ENCODE measurements around the gene NDUFA5. TPM values are rescaled to one million over a fixed set of nuclear protein-coding genes. Genes with fewer than 3 reads are reported as not detected.

The NDUFA5 gene
- total and polyA plus RNA-seq, 12 donors = 39.4 to 289 (median 138) TPM

GRCh38 chr7:123571684-123572083, 14.1 kb upstream of the NDUFA5 start:
- no peaks in the 10 kb centered on the region for H3K4me1 ChIP-seq (replicated peaks in 1 of 2)
- DNase-seq = peak in 4 of 7 donors; percentile 13 to 43 (median 26)
- no peaks in the 10 kb centered on the region for H3K9me3 ChIP-seq (replicated peaks in 1 of 3)
- H3K4me3 ChIP-seq = no peak overlapping the region
- intact Hi-C loops (cut with DNase I) = no loop called here
- TF ChIP-seq POLR2A (IDR thresholded peaks at IDR 0.05) = no peak
- no peaks in the 10 kb centered on the region for H3K27me3 ChIP-seq
- H3K27ac ChIP-seq = no peak overlapping the region
- WGBS, 4 donors = 35 to 56% (median 46%) methylated on average over 1 of the region's 1 CpG
- H3K36me3 ChIP-seq (replicated peaks in 1 of 2) = no peaks in the 10 kb centered on the region

GRCh38 chr7:123571187-123571586, 13.6 kb upstream of the NDUFA5 start:
- 73 to 81% (median 73%) methylated on average over 1 of the region's 1 CpG for WGBS, 4 donors
- no peak overlapping the region for H3K27ac ChIP-seq
- no peaks in the 10 kb centered on the region for H3K4me1 ChIP-seq (replicated peaks in 1 of 2)
- H3K4me3 ChIP-seq = no peak overlapping the region
- H3K9me3 ChIP-seq (replicated peaks in 1 of 3) = no peaks in the 10 kb centered on the region
- H3K27me3 ChIP-seq = no peaks in the 10 kb centered on the region
- no peak for DNase-seq
- intact Hi-C loops (cut with DNase I) = no loop called here
- TF ChIP-seq CTCF (IDR thresholded peaks at IDR 0.05) (no peak), POLR2A (IDR thresholded peaks at IDR 0.05) (no peak)
- H3K36me3 ChIP-seq (replicated peaks in 1 of 2) = no peaks in the 10 kb centered on the region

GRCh38 chr7:123570390-123571182, 13.0 kb upstream of the NDUFA5 start:
- Histone ChIP-seq H3K4me1 (replicated peaks in 1 of 2) (no peaks in the 10 kb centered on the region), H3K4me3 (no peak overlapping the region), H3K27ac (no peak overlapping the region), H3K9me3 (replicated peaks in 1 of 3) (no peaks in the 10 kb centered on the region), H3K36me3 (replicated peaks in 1 of 2) (no peaks in the 10 kb centered on the region), H3K27me3 (no peaks in the 10 kb centered on the region)
- 75 to 82% (median 77%) methylated on average over 4 of the region's 4 CpGs for WGBS, 4 donors
- no peak for DNase-seq
- intact Hi-C loops (cut with DNase I) = no loop called here
- TF ChIP-seq CTCF (IDR thresholded peaks at IDR 0.05) (no peak), POLR2A (IDR thresholded peaks at IDR 0.05) (no peak)

- Histone ChIP-seq H3K27ac (no peak overlapping the region), H3K4me1 (replicated peaks in 1 of 2) (no peaks in the 10 kb centered on the region), H3K36me3 (replicated peaks in 1 of 2) (no peaks in the 10 kb centered on the region), H3K9me3 (replicated peaks in 1 of 3) (no peaks in the 10 kb centered on the region), H3K4me3 (no peak overlapping the region), H3K27me3 (no peaks in the 10 kb centered on the region)
- TF ChIP-seq POLR2A (IDR thresholded peaks at IDR 0.05) (no peak), CTCF (IDR thresholded peaks at IDR 0.05) (no peak)
- no peak for DNase-seq
- WGBS, 4 donors = 42 to 57% (median 49%) methylated on average over 2 of the region's 2 CpGs
- intact Hi-C loops (cut with DNase I) = no loop called here
Measured at GRCh38 chr7:123569352-123570010, 11.9 kb upstream of the NDUFA5 start.

Data from adrenal gland (tissue), 12 donors.